Smooth muscle cell (in vitro differentiated cells): ENCODE data around the gene TAS2R3. TPM values are rescaled to one million over a fixed set of nuclear protein-coding genes. Genes with fewer than 3 reads are reported as not detected.

Experiments used
- DNase-seq: peaks from one replicate; lab custom pipeline; 2025; ENCODE audit not compliant: unreplicated experiment; lab: John Stamatoyannopoulos, UW
- H2AFZ ChIP-seq: fragments of 200-600 bp; sonication (generic); 2 replicates; pipeline ENCODE4 v1.6.0; 2016; ENCODE audit warnings: antibody characterized with exemption, low read depth, mild to moderate bottlenecking
- H3F3A ChIP-seq: fragments of 200-600 bp; sonication (generic); 2 replicates; pipeline ENCODE4 v1.6.0; 2017; ENCODE audit warnings: antibody characterized with exemption, low read depth
- H3K27ac ChIP-seq: fragments of 200-600 bp; sonication (generic); 2 replicates; pipeline ENCODE4 v1.5.1; 2016; ENCODE audit warnings: low read depth, mild to moderate bottlenecking
- H3K27me3 ChIP-seq: fragments of 200-600 bp; sonication (generic); 2 replicates; pipeline ENCODE4 v1.6.1; 2016; ENCODE audit warnings: low read depth, mild to moderate bottlenecking
- H3K36me3 ChIP-seq: fragments of 200-600 bp; sonication (generic); 2 replicates; pipeline ENCODE4 v1.5.1; 2016; ENCODE audit warnings: low read depth
- H3K4me1 ChIP-seq: fragments of 200-600 bp; sonication (generic); 2 replicates; pipeline ENCODE4 v1.5.1; 2016; ENCODE audit warnings: low read depth
- H3K4me2 ChIP-seq: fragments of 200-600 bp; sonication (generic); 2 replicates; pipeline ENCODE4 v1.6.0; 2016; ENCODE audit warnings: mild to moderate bottlenecking
- H3K4me3 ChIP-seq: fragments of 200-600 bp; sonication (generic); 2 replicates; pipeline ENCODE4 v1.5.1; 2016; ENCODE audit warnings: mild to moderate bottlenecking
- H3K79me2 ChIP-seq: fragments of 200-600 bp; sonication (generic); 2 replicates; pipeline ENCODE4 v1.6.0; 2016; ENCODE audit warnings: low read depth, mild to moderate bottlenecking
- H3K9ac ChIP-seq: fragments of 200-600 bp; sonication (generic); 2 replicates; pipeline ENCODE4 v1.6.0; 2016; ENCODE audit warnings: low read depth
- H3K9me3 ChIP-seq: fragments of 200-600 bp; sonication (generic); replicated peaks from 2 replicates; pipeline ENCODE4 v1.5.1; 2016; ENCODE audit warnings: low read depth
- H4K20me1 ChIP-seq: fragments of 200-600 bp; sonication (generic); 2 replicates; pipeline ENCODE4 v1.6.0; 2016; ENCODE audit warnings: low read depth
- WGBS: methylation state at CpG from one replicate; pipeline ENCODE4 v1.1.7; 2016; ENCODE audit warnings: low lambda C conversion rate; 5-methylcytosine and 5-hydroxymethylcytosine counted together
- polyA plus RNA-seq: library from polyadenylated mRNA; unstranded; fragments of >200 nt; fragmentation: Nextera tagmentation; extraction: Ambion mirVana; gene quantifications from 2 replicates; pipeline ENCODE4 v1.2.1, GENCODE V29; 2016
- total RNA-seq: library from RNA; depleted of rRNA; stranded (reverse); fragments of >200 nt; gene quantifications from 2 replicates; pipeline ENCODE4 v1.2.3, GENCODE V29; 2014
- TF ChIP-seq, protein P1 (sequence below): fragments of 200-600 bp; sonication (generic); IDR thresholded peaks from 2 replicates; pipeline ENCODE4 v1.5.1; 2017; ENCODE audit warnings: borderline replicate concordance, mild to moderate bottlenecking, antibody characterized with exemption; ENCODE audit not compliant: insufficient read depth, poor library complexity, severe bottlenecking

TAS2R3 gene, protein sequence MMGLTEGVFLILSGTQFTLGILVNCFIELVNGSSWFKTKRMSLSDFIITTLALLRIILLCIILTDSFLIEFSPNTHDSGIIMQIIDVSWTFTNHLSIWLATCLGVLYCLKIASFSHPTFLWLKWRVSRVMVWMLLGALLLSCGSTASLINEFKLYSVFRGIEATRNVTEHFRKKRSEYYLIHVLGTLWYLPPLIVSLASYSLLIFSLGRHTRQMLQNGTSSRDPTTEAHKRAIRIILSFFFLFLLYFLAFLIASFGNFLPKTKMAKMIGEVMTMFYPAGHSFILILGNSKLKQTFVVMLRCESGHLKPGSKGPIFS
- 0.40 and 0.54 TPM in 2 replicates for total RNA-seq
- not detected in 2 replicates for polyA plus RNA-seq

DNA sequence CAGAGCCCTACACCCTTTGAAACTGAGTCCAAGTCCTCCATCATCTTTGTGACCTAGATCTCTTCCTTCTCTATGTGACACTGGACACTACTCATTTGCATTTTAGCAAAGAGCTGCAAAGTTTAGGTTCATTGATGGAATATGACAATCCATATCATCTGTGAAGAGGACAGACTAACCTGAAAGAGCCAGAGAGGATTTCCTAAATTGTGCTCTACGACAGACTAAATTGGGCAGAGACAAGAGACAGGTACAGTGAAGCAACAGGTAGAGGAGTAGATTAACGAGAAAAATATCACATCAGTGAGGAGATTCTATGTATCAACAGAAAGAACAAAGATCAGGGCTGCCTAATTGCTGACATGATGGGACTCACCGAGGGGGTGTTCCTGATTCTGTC lies at the start of gene TAS2R3:
TSS of gene TAS2R3 (plus strand) at position 301 of the 400 bp plus-strand sequence. CDS start at position 363, 62 bp downstream.
- H3K9me3 ChIP-seq: no peaks in the 10 kb centered on the region
- TF ChIP-seq, protein P1, sequence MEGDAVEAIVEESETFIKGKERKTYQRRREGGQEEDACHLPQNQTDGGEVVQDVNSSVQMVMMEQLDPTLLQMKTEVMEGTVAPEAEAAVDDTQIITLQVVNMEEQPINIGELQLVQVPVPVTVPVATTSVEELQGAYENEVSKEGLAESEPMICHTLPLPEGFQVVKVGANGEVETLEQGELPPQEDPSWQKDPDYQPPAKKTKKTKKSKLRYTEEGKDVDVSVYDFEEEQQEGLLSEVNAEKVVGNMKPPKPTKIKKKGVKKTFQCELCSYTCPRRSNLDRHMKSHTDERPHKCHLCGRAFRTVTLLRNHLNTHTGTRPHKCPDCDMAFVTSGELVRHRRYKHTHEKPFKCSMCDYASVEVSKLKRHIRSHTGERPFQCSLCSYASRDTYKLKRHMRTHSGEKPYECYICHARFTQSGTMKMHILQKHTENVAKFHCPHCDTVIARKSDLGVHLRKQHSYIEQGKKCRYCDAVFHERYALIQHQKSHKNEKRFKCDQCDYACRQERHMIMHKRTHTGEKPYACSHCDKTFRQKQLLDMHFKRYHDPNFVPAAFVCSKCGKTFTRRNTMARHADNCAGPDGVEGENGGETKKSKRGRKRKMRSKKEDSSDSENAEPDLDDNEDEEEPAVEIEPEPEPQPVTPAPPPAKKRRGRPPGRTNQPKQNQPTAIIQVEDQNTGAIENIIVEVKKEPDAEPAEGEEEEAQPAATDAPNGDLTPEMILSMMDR: no peak
- no peaks in the 10 kb centered on the region for H4K20me1 ChIP-seq
- H3K4me2 ChIP-seq: no peak within 1 kb of the TSS
- WGBS: 96% methylated on average over 3 of the region's 3 CpGs
- DNase-seq: no peak
- no peaks in the 10 kb centered on the region for H3K36me3 ChIP-seq
- no peak within 1 kb of the TSS for H3K4me3 ChIP-seq
- no peak within 1 kb of the TSS for H3K27ac ChIP-seq
- H3K9ac ChIP-seq: no peak within 1 kb of the TSS
- H3K27me3 ChIP-seq: no peaks in the 10 kb centered on the region
- H3F3A ChIP-seq: no peaks in the 10 kb centered on the region
- no peaks in the 10 kb centered on the region for H3K4me1 ChIP-seq
- H2AFZ ChIP-seq: no peak within 1 kb of the TSS
- no peaks in the 10 kb centered on the region for H3K79me2 ChIP-seq

DNA sequence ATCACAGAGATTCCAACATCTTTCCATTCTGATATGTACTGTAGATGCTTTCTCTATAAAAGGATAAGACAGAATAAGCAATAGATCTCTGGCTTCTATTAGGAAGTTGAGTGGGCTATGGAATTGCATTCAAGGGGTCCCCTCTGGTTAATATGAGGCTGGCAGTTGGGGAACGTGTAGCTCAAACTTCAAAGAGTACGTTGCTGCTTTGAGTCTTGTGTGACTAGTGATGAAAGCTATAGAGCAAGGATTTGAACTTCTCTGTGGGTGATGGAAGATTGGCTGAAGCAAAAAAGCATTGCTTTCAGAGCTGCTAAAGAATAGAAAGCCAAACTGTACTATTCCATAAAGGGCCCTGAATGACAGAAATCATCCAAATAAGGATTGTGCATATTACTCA lies 49.3 kb upstream of the TAS2R3 start:
- no peak overlapping the region for H3K4me2 ChIP-seq
- DNase-seq: no peak
- H3K4me3 ChIP-seq: no peak overlapping the region
- no peaks in the 10 kb centered on the region for H3K79me2 ChIP-seq
- TF ChIP-seq, protein P1: no peak
- no peaks in the 10 kb centered on the region for H3K4me1 ChIP-seq
- H3K27ac ChIP-seq: no peak overlapping the region
- no peaks in the 10 kb centered on the region for H3F3A ChIP-seq
- no peaks in the 10 kb centered on the region for H4K20me1 ChIP-seq
- H2AFZ ChIP-seq: no peak overlapping the region
- WGBS: 79% methylated on average over 2 of the region's 2 CpGs
- peaks cover 4% of the 10 kb centered on the region for H3K27me3 ChIP-seq
- no peaks in the 10 kb centered on the region for H3K36me3 ChIP-seq
- H3K9me3 ChIP-seq: no peaks in the 10 kb centered on the region
- no peak overlapping the region for H3K9ac ChIP-seq

DNA sequence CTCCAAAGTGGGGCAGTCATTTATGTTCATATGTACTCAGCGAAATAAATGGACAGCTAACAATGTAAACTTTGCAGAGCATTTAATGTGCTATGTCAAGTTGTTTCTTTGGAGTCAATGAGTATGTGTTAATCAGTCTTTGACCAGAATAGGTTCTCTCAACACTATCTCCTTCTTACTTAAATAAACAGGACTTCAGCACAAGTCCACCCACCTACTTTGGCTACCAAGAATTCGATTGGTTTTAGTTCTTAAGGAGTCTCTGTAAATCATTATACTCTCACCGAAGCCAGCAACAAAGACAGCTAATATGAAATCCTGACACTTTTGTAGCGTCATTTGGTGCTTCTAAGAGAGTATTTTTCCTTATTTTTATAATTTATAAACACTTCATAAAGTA lies 48.9 kb upstream of the TAS2R3 start:
- TF ChIP-seq, protein P1: no peak
- no peaks in the 10 kb centered on the region for H3K4me1 ChIP-seq
- no peak overlapping the region for H3K27ac ChIP-seq
- no peak overlapping the region for H3K9ac ChIP-seq
- H4K20me1 ChIP-seq: no peaks in the 10 kb centered on the region
- H3K27me3 ChIP-seq: peaks cover 4% of the 10 kb centered on the region
- WGBS: 65% methylated on average over 4 of the region's 4 CpGs
- H3K79me2 ChIP-seq: no peaks in the 10 kb centered on the region
- H3K9me3 ChIP-seq: no peaks in the 10 kb centered on the region
- H3F3A ChIP-seq: no peaks in the 10 kb centered on the region
- no peaks in the 10 kb centered on the region for H3K36me3 ChIP-seq
- no peak for DNase-seq
- no peak overlapping the region for H2AFZ ChIP-seq
- no peak overlapping the region for H3K4me3 ChIP-seq
- no peak overlapping the region for H3K4me2 ChIP-seq
